CD14-positive monocyte (primary cell): ENCODE results near the gene BCAT1. TPM values are rescaled to one million over a fixed set of nuclear protein-coding genes. Genes with fewer than 3 reads are reported as not detected.
"Not testable (repeated sequence)": the region's sequence is repeated elsewhere in the genome, so short reads cannot be mapped to it uniquely, and the experiment has no call there.

Source experiments
- DNase-seq, 3 donors: peaks; one replicate each; pipeline ENCODE4 v3.0.0-alpha.2; 2011 to 2022
- H2AFZ ChIP-seq: 2 replicates; pipeline ENCODE4 v1.6.0; 2012; ENCODE audit warnings: mild to moderate bottlenecking, low read depth, low read length, inconsistent platforms; ENCODE audit not compliant: insufficient read depth, poor library complexity, severe bottlenecking
- H3K27ac ChIP-seq, 2 donors: 1 replicate in 1 of 2; 2 replicates in 1 of 2; pipeline ENCODE4 v1.5.1; 2012 to 2013; ENCODE audit warnings: low read length in 2 of 2, control low read depth in 1 of 2, inconsistent platforms in 1 of 2, low read depth in 1 of 2, mild to moderate bottlenecking in 1 of 2
- H3K27me3 ChIP-seq, 2 donors: one replicate each; pipeline versions ENCODE4 v1.6.0 to v1.6.1; 2011 to 2013; ENCODE audit warnings: low read length in 2 of 2; ENCODE audit not compliant: control insufficient read depth in 2 of 2, insufficient read depth in 2 of 2
- H3K36me3 ChIP-seq, 2 donors: replicated peaks in 1 of 2; 1 replicate in 1 of 2; 2 replicates in 1 of 2; pipeline versions ENCODE4 v1.5.1 to v1.6.1; 2012 to 2013; ENCODE audit warnings: low read length in 2 of 2, control low read depth in 1 of 2, inconsistent platforms in 1 of 2, mild to moderate bottlenecking in 1 of 2; ENCODE audit not compliant: insufficient read depth in 2 of 2, control insufficient read depth in 1 of 2
- H3K4me1 ChIP-seq, 2 donors: 1 replicate in 1 of 2; 2 replicates in 1 of 2; pipeline versions ENCODE4 v1.5.1 to v1.6.1; 2012 to 2013; ENCODE audit warnings: low read length in 2 of 2, control low read depth in 1 of 2, inconsistent platforms in 1 of 2, mild to moderate bottlenecking in 1 of 2, moderate library complexity in 1 of 2; ENCODE audit not compliant: insufficient read depth in 2 of 2, control insufficient read depth in 1 of 2
- H3K4me2 ChIP-seq: replicated peaks from 2 replicates; pipeline ENCODE3; 2012; ENCODE audit warnings: low read length, moderate library complexity, mild to moderate bottlenecking; ENCODE audit not compliant: poor library complexity, severe bottlenecking; ENCODE audit errors: extremely low read depth
- H3K4me3 ChIP-seq, 3 experiments: fragments of 200-600 bp in 1 of 3; sonication (generic) in 1 of 3; replicated peaks in 1 of 3; 1 replicate in 2 of 3; 2 replicates in 1 of 3; pipeline ENCODE4 v1.5.1; 2011 to 2013; ENCODE audit warnings: low read length in 3 of 3, mild to moderate bottlenecking in 3 of 3, control low read depth in 2 of 3, low read depth in 2 of 3, inconsistent platforms in 1 of 3, moderate library complexity in 1 of 3
- H3K79me2 ChIP-seq: 2 replicates; pipeline ENCODE4 v1.6.0; 2012; ENCODE audit warnings: mild to moderate bottlenecking, control low read depth, inconsistent platforms, low read length, moderate library complexity; ENCODE audit not compliant: insufficient read depth
- H3K9ac ChIP-seq: 2 replicates; pipeline ENCODE4 v1.6.0; 2017; ENCODE audit warnings: low read length, mild to moderate bottlenecking; ENCODE audit not compliant: insufficient read depth, poor library complexity, severe bottlenecking
- H3K9me3 ChIP-seq, 2 donors: replicated peaks in 1 of 2; 1 replicate in 1 of 2; 2 replicates in 1 of 2; pipeline versions ENCODE4 v1.5.1 to v1.6.1; 2012 to 2013; ENCODE audit warnings: low read length in 2 of 2, control low read depth in 1 of 2; ENCODE audit not compliant: control insufficient read depth in 1 of 2, insufficient read depth in 1 of 2
- H4K20me1 ChIP-seq: 2 replicates; pipeline ENCODE4 v1.6.0; 2012; ENCODE audit warnings: mild to moderate bottlenecking, low read length, control low read depth, moderate library complexity; ENCODE audit not compliant: insufficient read depth
- H3K27ac Mint-ChIP-seq, 7 donors: one replicate each; pipeline ENCODE4 v1.8.0; 2020; ENCODE audit warnings: mild to moderate bottlenecking in 7 of 7, mixed read lengths in 7 of 7, moderate library complexity in 6 of 7, inconsistent platforms in 2 of 7
- H3K27me3 Mint-ChIP-seq, 3 donors: one replicate each; pipeline ENCODE4 v1.8.0; 2021 to 2022; ENCODE audit warnings: low read depth in 3 of 3, mild to moderate bottlenecking in 3 of 3, mixed read lengths in 3 of 3, moderate library complexity in 3 of 3, inconsistent platforms in 1 of 3
- H3K36me3 Mint-ChIP-seq, 2 donors: one replicate each; pipeline ENCODE4 v1.8.0; 2020; ENCODE audit warnings: mixed read lengths in 2 of 2, inconsistent platforms in 1 of 2, mild to moderate bottlenecking in 1 of 2
- H3K4me1 Mint-ChIP-seq: one replicate; pipeline ENCODE4 v1.8.0; 2020; ENCODE audit warnings: mild to moderate bottlenecking, mixed read lengths
- H3K4me3 Mint-ChIP-seq, 2 donors: one replicate each; pipeline ENCODE4 v1.8.0; 2020; ENCODE audit warnings: mild to moderate bottlenecking in 2 of 2, mixed read lengths in 2 of 2, moderate library complexity in 1 of 2
- H3K9me3 Mint-ChIP-seq, 7 donors: one replicate each; pipeline ENCODE4 v1.8.0; 2020 to 2022; ENCODE audit warnings: mixed read lengths in 7 of 7, mild to moderate bottlenecking in 6 of 7, moderate library complexity in 6 of 7, inconsistent platforms in 2 of 7
- CTCF ChIP-seq: fragments of 200-600 bp; IDR thresholded peaks from one replicate; pipeline ENCODE4 v1.8.0; 2022; ENCODE audit warnings: antibody characterized with exemption, mild to moderate bottlenecking
- WGBS: methylation state at CpG from one replicate; pipeline ENCODE4 v1.1.5; 2013; ENCODE audit warnings: missing lambda C conversion rate; ENCODE audit not compliant: insufficient coverage; 5-methylcytosine and 5-hydroxymethylcytosine counted together
- intact Hi-C, 2 donors: fragments of 100-400 bp; cut with micrococcal nuclease; formaldehyde crosslinking; loops; one replicate each; pipeline versions ENCODE4 v1.15.0 to v1.15.1; 2023
- polyA plus RNA-seq, 3 donors: library from polyadenylated mRNA; depleted of rRNA in 1 of 3; unstranded in 2 of 3; stranded (reverse) in 1 of 3; fragments of 300-500 nt in 2 of 3; fragments of >200 nt in 1 of 3; fragmentation: Illumina TruSeq in 2 of 3; gene quantifications; 1 replicate in 2 of 3; 2 replicates in 1 of 3; pipeline ENCODE4 v1.2.3, GENCODE V29; 2012 to 2021

BCAT1 gene
- polyA plus RNA-seq, 3 donors, result 3.5 to 16.9 (median 15.2) TPM

- H3K36me3 Mint-ChIP-seq, result no peaks in the 10 kb centered on the region
- no peaks in the 10 kb centered on the region for H4K20me1 ChIP-seq
- no peaks in the 10 kb centered on the region for H3K27me3 ChIP-seq
- no peak for DNase-seq
- H3K27ac Mint-ChIP-seq, result no peak overlapping the region
- WGBS, result 31% methylated on average over 1 of the region's 2 CpGs
- H3K4me3 ChIP-seq, result no peak overlapping the region
- H3K4me1 ChIP-seq, result peaks cover 13 to 29% of the 10 kb centered on the region in 2 donors
- H2AFZ ChIP-seq, result no peak overlapping the region
- no peaks in the 10 kb centered on the region for H3K79me2 ChIP-seq
- no peaks in the 10 kb centered on the region for H3K36me3 ChIP-seq
- peaks cover 30% of the 10 kb centered on the region for H3K4me1 Mint-ChIP-seq
- no peak overlapping the region for H3K4me2 ChIP-seq
- TF ChIP-seq CTCF, result no peak
- H3K9me3 ChIP-seq, result no peaks in the 10 kb centered on the region
- H3K4me3 Mint-ChIP-seq, result no peak overlapping the region
- no peak overlapping the region for H3K9ac ChIP-seq
- H3K27ac ChIP-seq, result no peak overlapping the region
- intact Hi-C loops, result no loop called here
- peaks cover 0 to 2% (median 0%) of the 10 kb centered on the region in 7 donors for H3K9me3 Mint-ChIP-seq
- peaks cover 0 to 2% (median 1%) of the 10 kb centered on the region in 3 donors for H3K27me3 Mint-ChIP-seq
Measured at GRCh38 chr12:24929953-24930352, 18.9 kb downstream of the BCAT1 start.

GRCh38 chr12:24928533-24929306 is 20.2 kb downstream of the BCAT1 start:
- H3K27ac ChIP-seq, H3K79me2 ChIP-seq, H3K27me3 ChIP-seq, H3K27me3 Mint-ChIP-seq, H3K9me3 ChIP-seq, H3K36me3 ChIP-seq, H3K27ac Mint-ChIP-seq, H2AFZ ChIP-seq, H4K20me1 ChIP-seq, H3K4me2 ChIP-seq, H3K4me3 Mint-ChIP-seq, intact Hi-C loops, DNase-seq, H3K4me3 ChIP-seq, H3K36me3 Mint-ChIP-seq, H3K9ac ChIP-seq, H3K9me3 Mint-ChIP-seq: not testable (repeated sequence)
- peaks cover 13 to 29% of the 10 kb centered on the region in 2 donors for H3K4me1 ChIP-seq
- H3K4me1 Mint-ChIP-seq, result peaks cover 30% of the 10 kb centered on the region
- WGBS, result 88% methylated on average over 7 of the region's 13 CpGs
